ENCODE measurements around the gene SEC31A. TPM values are rescaled to one million over a fixed set of nuclear protein-coding genes. Genes with fewer than 3 reads are reported as not detected.

Gene SEC31A
- total RNA-seq, 1 experiment from 2014 or later = 137 TPM

DNA sequence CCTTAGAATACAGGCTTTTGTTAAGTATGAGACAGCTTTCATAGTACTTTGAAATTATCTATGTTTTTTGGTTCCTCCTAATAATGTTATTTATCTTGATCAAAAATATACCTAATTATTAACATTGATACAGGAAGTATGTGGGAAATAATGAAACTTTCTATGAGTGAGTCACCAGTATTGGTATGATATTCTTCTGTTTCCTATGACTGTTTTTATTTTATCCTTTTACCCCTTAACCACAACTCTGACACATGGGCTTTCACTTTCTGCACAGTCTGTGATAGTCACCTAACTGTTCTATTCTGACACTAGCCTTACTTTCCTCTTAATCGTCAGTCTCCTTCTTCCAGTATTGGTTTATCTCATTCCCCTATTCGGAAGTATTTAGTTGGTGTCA is 14.3 kb upstream of the SEC31A start (continued):
- TF ChIP-seq, protein P1, sequence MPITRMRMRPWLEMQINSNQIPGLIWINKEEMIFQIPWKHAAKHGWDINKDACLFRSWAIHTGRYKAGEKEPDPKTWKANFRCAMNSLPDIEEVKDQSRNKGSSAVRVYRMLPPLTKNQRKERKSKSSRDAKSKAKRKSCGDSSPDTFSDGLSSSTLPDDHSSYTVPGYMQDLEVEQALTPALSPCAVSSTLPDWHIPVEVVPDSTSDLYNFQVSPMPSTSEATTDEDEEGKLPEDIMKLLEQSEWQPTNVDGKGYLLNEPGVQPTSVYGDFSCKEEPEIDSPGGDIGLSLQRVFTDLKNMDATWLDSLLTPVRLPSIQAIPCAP (CRISPR knock-in tag; IDR thresholded peaks at IDR 0.05) = no peak
- TF ChIP-seq USF2 (CRISPR knock-in tag; IDR thresholded peaks at IDR 0.05) (no peak), FOXJ3 (CRISPR knock-in tag; IDR thresholded peaks at IDR 0.05; ENCODE audit: borderline replicate concordance) (no peak), KAT7 (CRISPR knock-in tag; IDR thresholded peaks at IDR 0.05; ENCODE audit: borderline replicate concordance) (no peak), SMAD4 (CRISPR knock-in tag; IDR thresholded peaks at IDR 0.05) (no peak)
- TF ChIP-seq, protein P2, sequence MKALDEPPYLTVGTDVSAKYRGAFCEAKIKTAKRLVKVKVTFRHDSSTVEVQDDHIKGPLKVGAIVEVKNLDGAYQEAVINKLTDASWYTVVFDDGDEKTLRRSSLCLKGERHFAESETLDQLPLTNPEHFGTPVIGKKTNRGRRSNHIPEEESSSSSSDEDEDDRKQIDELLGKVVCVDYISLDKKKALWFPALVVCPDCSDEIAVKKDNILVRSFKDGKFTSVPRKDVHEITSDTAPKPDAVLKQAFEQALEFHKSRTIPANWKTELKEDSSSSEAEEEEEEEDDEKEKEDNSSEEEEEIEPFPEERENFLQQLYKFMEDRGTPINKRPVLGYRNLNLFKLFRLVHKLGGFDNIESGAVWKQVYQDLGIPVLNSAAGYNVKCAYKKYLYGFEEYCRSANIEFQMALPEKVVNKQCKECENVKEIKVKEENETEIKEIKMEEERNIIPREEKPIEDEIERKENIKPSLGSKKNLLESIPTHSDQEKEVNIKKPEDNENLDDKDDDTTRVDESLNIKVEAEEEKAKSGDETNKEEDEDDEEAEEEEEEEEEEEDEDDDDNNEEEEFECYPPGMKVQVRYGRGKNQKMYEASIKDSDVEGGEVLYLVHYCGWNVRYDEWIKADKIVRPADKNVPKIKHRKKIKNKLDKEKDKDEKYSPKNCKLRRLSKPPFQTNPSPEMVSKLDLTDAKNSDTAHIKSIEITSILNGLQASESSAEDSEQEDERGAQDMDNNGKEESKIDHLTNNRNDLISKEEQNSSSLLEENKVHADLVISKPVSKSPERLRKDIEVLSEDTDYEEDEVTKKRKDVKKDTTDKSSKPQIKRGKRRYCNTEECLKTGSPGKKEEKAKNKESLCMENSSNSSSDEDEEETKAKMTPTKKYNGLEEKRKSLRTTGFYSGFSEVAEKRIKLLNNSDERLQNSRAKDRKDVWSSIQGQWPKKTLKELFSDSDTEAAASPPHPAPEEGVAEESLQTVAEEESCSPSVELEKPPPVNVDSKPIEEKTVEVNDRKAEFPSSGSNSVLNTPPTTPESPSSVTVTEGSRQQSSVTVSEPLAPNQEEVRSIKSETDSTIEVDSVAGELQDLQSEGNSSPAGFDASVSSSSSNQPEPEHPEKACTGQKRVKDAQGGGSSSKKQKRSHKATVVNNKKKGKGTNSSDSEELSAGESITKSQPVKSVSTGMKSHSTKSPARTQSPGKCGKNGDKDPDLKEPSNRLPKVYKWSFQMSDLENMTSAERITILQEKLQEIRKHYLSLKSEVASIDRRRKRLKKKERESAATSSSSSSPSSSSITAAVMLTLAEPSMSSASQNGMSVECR (CRISPR knock-in tag; IDR thresholded peaks at IDR 0.05; ENCODE audit: borderline replicate concordance) = no peak

- peaks cover 33% of the 10 kb centered on the region for H3K36me3 Mint-ChIP-seq
- no peaks in the 10 kb centered on the region for H3K9me3 Mint-ChIP-seq
- no peaks in the 10 kb centered on the region for H3K27me3 Mint-ChIP-seq (ENCODE audit: low read depth)
- ChIA-PET CTCF (no interaction called here), POLR2A (interaction anchor here (0.7 kb wide), 1 partner anchor 186 kb away, joined by 4 read pairs; no protein-coding TSS in a partner anchor)
- DNase-seq (ENCODE audit: low spot score) (no peak), ATAC-seq (no peak)
- no peak overlapping the region for H3K4me3 Mint-ChIP-seq
- 0 out of 2 replicates have a peak, but pooled peaks cover 3% of the 10 kb centered on the region for H3K4me1 Mint-ChIP-seq
- TF ChIP-seq NR3C1 (CRISPR knock-in tag; conservative IDR thresholded peaks at IDR 0.05; ENCODE audit: low read depth) = no peak
- no peak for TF ChIP-seq ZNF396 (CRISPR knock-in tag; IDR thresholded peaks at IDR 0.05; ENCODE audit: borderline replicate concordance)
- TF ChIP-seq FOXJ3 (CRISPR knock-in tag; IDR thresholded peaks at IDR 0.05; ENCODE audit: borderline replicate concordance) = no peak
- TF ChIP-seq, protein P3, sequence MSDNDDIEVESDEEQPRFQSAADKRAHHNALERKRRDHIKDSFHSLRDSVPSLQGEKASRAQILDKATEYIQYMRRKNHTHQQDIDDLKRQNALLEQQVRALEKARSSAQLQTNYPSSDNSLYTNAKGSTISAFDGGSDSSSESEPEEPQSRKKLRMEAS (CRISPR knock-in tag; IDR thresholded peaks at IDR 0.05) = no peak
- no peak for TF ChIP-seq PRDM15 (CRISPR knock-in tag; IDR thresholded peaks at IDR 0.05)
- TF ChIP-seq FOXK1 (CRISPR knock-in tag; IDR thresholded peaks at IDR 0.05) = no peak
- no peak for TF ChIP-seq JUN (CRISPR knock-in tag; IDR thresholded peaks at IDR 0.05)
- peak overlapping the region; percentile 50 for H3K27ac Mint-ChIP-seq
Measured at GRCh38 chr4:82903737-82904136, 12.8 kb upstream of the SEC31A start.

DNA sequence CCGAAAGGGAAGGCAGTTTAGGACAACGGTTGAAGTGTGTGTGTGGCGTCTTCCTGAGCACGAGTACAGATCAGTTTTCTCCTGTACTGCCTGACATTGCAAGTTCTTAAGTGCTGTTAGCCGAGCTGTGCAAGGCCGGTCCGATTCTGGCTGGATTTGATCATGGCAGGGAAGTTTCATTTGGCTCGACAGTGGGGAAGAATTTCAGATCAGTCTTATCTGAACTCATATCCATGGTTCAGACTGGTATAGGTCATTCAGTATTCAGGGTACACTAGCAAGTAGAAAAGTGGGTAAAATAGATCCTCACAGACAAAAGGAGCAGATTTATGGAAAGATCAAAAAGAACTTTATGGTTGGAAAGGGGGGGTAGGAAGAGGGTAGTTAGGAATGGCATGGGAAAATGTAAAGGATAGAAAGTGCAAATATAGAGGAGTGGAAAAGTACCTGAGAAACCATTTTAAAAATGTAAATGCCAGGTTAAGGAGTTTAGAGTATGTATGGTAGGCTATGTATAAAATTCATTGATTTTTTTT is 10.3 kb upstream of the SEC31A start:
- peaks cover 17% of the 10 kb centered on the region for H3K4me1 Mint-ChIP-seq
- no peak overlapping the region for H3K27ac Mint-ChIP-seq
- H3K9me3 Mint-ChIP-seq = no peaks in the 10 kb centered on the region
- no peak for ATAC-seq
- H3K27me3 Mint-ChIP-seq (ENCODE audit: low read depth) = no peaks in the 10 kb centered on the region
- ChIA-PET CTCF (interaction anchor here (1.5 to 2.1 kb wide), 3 partner anchors 49 to 162 kb away, joined by 3 to 10 read pairs (median 5); partner anchors contain the start of gene COPS4), POLR2A (interaction anchor here (1.0 to 2.1 kb wide), 3 partner anchors 9 to 472 kb away, joined by 3 to 9 read pairs (median 4); partner anchors contain the start of gene COPS4)
- peaks cover 21% of the 10 kb centered on the region for H3K36me3 Mint-ChIP-seq
- no peak for DNase-seq (ENCODE audit: low spot score)
- no peak overlapping the region for H3K4me3 Mint-ChIP-seq
- TF ChIP-seq IRF2 (CRISPR knock-in tag; IDR thresholded peaks at IDR 0.05; ENCODE audit: borderline replicate concordance, low read depth) = no peak
- TF ChIP-seq TEAD1 (CRISPR knock-in tag; IDR thresholded peaks at IDR 0.05) = no peak
- TF ChIP-seq NFYB (CRISPR knock-in tag; conservative IDR thresholded peaks at IDR 0.05; ENCODE audit: low read depth) = no peak
- TF ChIP-seq, protein P4, sequence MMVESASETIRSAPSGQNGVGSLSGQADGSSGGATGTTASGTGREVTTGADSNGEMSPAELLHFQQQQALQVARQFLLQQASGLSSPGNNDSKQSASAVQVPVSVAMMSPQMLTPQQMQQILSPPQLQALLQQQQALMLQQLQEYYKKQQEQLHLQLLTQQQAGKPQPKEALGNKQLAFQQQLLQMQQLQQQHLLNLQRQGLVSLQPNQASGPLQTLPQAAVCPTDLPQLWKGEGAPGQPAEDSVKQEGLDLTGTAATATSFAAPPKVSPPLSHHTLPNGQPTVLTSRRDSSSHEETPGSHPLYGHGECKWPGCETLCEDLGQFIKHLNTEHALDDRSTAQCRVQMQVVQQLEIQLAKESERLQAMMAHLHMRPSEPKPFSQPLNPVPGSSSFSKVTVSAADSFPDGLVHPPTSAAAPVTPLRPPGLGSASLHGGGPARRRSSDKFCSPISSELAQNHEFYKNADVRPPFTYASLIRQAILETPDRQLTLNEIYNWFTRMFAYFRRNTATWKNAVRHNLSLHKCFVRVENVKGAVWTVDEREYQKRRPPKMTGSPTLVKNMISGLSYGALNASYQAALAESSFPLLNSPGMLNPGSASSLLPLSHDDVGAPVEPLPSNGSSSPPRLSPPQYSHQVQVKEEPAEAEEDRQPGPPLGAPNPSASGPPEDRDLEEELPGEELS (CRISPR knock-in tag; IDR thresholded peaks at IDR 0.05) = no peak
- TF ChIP-seq FOXJ3 (CRISPR knock-in tag; IDR thresholded peaks at IDR 0.05; ENCODE audit: borderline replicate concordance) = no peak
